ENCODE measurements around the gene ADARB2.
"Not testable (repeated sequence)": the region's sequence is repeated elsewhere in the genome, so short reads cannot be mapped to it uniquely, and the experiment has no call there.

ADARB2 gene

DNA sequence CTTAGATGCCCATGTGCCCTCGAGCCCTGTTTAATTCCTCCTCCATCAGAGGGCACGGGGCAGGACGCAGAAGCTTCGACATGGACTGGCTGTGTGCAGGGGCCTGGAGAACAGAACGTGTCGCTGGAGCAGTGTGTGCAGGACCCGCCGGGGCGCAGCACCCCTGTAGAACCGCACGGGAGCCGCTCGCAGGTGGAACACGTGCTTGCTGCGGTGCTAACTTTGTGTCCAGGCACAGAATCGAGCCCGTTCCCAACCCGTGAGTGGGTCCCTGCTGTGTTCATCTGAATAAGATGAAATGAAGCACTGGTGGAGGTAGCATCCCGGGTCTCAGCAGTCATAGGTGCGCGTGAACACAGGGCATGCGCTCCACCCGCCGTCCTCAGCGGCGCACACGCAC lies 564.2 kb downstream of the ADARB2 start:
- no peak for FAIRE-seq

DNA sequence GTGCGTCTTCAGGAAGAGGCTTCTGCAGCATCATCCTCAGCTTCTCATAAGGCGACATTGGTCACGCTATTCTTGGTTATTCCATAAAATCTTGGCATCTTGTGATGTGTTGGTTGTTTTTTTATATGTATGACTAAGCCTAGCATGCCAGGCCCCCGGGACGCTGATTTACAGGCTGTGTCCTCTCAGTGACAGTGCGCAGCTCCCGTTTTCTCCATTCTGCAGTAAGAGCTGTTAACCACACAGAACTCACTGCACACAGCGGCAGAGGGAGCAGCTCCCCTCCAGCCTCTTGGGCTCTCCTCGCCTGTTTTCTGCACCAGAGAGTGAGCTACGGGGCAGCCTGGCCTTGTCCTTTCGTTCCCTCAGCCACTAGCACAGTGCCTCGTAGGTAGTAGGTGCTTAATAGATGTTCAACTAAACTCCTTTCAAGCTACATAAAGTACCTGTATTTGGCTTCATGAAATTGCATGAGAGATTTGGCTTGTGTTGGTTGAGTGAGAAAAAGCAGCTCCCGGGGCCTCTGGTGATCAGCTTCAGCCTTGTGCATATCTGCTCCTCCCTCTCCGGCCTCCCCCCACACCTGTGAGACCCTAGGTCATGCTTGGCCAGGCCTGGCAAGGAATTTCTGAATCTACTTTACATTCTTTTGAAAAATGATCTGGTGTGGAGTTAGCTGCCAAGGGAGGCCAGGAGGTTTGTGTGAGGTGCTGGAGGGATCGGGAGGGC lies 564.9 kb downstream of the ADARB2 start:
- FAIRE-seq = no peak

DNA sequence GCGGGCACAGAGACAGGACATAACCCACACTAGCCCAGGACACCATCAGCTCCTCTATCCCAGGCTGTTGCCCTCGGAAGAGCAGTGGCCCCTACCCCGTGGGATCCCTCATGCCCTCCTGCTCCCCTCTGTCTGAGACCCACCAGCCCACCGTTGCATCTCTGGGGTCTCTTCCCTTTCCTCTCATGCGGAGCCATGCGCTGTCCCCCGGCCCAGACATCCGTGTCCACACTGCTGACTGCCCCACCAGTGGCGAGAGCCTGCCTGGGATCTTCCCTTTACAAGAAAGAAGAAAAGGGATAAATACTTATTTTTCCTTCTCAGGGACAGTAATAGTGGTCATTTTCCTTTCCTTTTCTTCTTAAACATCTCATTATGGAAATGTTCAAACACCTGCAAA lies 565.7 kb downstream of the ADARB2 start:
- no peak for FAIRE-seq

DNA sequence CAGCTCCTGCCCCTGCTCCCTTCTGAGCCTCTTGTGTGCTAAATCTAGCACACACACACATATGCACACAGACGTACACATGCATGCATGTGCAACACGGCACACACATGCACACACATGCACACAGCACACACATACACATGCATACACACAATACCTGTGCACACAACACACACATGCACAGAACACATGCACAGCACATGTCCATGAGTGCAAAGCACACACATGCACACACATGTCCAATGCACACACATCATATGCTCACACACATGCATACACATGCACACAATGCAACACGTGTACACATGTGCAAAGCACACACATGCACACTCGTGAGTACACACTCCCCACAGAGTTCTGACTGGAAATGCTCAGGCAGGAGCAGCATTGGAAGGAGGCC lies 566.1 kb downstream of the ADARB2 start:
- FAIRE-seq = no peak

DNA sequence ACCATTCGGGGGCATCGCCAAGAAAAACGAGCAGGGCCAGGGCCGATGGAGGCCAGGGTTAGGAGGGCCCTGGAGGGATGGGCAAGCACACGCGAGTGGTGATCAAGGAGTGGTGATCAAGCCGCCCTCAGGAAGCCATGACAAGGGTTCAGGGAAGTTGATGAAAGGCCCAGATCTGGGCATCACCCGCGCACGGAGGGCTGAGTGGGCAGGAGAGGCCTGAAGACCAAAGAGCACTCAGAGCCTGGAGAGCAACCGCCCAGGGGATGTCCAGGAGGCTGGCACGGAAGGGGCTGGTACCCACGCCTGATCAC lies 566.5 kb downstream of the ADARB2 start:
- FAIRE-seq = no peak

DNA sequence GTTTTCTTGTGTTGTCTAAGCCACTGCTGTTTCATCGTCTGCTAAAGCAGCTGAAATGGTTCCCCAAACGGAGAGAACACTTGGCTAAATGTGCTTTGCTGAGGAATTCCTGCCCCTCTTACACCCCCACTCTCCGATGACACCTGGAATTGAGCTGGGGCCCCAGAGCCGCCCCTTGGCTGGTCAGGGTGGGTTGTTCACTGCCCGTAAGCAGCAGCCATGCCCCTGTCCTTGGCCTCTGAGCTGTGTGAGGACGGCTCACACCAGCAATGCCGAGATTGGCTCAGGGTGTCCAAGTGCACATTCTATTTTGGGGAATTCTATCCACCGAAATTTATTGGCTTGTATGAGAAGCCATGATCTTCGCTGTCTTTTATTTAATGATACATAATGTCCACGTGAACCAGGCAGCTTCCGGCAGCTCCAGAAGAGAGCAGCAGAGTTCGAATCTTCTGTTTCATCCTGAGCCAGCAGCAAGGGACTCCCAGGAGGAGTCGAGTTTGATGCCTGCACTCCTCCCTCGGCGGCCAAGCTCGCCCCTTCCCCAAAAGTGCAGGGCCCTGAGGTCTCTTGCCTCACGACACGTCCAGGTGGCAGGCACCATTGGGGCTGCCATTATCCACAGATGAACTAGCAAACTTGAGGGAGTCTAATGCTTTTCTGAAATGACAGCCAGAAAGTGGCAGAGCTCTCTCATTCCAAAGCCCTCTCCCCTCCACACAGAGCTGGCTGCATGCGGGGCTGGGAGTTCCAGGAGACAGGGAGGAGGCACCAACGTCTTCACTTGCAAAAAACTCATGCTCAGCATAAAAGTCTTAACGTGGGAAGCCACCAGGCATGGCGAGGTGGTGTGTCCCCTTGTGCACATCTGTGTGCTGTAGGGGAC lies 567.1 kb downstream of the ADARB2 start:
- FAIRE-seq = no peak

DNA sequence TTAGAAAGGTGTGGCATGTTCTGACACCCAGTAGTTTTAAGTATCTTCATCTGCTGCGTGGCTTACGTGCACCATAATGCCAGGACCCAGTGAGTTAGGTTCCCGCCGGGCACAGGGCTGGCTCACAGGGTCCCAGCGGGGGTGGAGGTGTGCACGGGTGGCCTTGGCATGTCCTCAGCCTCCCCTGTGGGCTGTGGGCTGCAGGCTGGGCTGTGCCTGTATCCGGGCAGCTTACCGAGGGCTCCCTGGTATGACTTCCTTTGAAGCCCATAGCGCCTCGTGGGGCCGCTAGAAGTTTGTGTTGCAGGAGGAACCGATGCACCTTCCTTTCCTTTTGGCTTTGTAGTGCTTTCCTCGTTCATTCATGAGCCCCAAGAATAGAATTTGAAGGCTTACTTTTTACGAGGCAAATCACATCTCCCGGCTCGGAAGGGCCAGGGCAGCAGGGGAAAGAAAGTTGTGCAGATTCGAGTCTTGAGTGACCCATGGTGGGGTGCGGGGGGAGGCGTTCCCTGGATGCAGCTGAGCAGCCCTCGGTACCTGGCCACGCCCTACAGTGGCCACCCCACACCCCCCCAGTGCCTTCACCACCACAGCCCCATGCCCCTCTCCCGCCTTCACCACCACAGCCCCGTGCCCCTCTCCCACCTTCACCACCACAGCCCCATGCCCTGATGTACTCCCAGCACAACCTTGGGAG lies 568.0 kb downstream of the ADARB2 start:
- no peak for FAIRE-seq

DNA sequence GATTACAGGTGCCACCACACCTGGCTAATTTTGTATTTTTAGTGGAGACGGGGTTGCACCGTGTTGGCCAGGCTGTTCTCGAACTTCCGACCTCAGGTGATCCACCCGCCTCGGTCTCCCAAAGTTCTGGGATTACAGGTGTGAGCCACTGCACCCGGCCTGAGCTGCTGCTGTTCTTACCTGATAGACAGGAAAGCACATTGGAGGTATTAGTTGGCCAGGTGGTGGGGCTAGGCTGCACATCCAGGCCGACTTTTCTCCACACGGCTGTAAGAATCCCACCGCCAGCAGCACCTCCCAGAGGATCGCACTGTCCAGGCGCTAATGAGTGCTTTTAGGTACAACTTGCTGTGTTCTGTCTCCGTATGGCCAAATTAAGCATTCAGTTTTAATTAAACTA lies 568.6 kb downstream of the ADARB2 start:
- no peak for FAIRE-seq

DNA sequence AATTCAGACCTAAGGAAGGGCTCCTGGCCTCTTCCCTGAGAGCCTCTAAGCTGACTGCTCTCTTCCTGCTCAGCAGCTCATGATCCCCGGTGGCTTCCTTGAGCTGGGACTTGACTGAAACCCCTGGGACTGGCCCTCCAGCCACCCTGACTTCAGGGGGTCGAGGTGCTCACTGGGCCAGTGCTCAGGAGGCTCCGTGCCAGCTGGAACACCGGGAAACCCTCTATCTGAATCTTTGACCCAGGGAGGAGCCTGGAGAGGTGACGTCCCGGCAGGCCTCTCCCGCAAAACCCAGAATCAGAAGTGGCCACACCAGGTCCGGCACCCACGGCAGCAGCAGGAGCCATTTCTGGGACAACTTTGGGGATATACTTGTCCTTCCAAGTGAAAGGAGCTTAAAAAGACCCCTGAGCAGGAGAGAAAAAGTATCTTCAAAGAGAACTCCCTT lies 570.5 kb downstream of the ADARB2 start:
- no peak for FAIRE-seq

DNA sequence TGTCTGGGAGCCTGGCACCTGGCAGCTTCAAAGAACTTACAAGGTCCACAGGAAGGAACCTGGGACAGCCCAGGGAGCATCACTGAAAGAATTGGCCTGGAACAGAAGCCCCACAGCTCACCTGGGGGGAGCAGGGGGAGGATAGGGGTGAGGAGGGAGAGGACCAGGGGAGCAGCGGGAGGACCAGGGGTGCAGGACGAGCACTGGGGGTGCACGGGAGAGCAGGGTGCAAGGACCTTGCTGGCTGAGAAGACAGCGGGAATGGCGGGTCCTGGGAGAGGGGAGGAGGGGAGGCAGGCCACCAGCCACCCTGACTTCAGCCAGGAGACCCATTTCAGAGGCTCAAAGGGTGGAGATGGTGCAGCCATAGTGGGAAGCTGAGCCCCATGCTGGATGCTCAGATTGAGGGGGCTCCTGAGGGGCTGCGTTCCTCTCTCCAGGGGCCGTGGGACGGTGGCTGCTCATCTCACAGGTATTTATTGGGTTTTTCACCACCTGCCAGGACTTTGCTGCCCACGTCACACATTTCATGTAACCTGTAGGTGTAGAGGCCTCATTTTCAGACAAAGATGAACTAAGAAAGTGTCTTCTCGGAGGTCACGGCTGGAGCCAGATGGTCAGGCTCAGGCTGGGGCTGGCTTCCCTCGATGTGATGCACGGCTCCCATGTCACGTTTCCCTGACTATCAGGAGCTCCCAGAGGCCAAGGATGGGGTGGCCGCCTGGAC lies 571.1 kb downstream of the ADARB2 start:
- FAIRE-seq = no peak

DNA sequence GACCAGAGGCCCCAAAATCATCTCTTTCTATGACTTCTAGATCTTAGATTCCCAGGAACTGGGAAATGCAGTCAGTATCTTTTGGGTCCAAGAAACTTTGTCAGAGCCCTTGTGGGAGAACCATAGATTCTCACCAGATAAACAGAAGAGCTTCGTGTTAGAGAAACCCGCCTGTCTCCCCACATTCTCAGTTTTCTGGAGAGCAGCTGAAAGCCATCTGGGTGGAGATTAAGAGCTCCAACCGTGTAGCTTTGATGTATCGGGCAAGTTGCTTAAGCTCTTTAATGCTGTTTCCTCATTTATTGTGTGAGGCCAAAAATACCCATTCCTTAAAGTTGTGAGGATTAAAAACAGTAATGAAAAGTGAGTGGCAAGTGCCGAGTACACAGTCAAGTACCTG lies 573.5 kb downstream of the ADARB2 start:
- no peak for FAIRE-seq

DNA sequence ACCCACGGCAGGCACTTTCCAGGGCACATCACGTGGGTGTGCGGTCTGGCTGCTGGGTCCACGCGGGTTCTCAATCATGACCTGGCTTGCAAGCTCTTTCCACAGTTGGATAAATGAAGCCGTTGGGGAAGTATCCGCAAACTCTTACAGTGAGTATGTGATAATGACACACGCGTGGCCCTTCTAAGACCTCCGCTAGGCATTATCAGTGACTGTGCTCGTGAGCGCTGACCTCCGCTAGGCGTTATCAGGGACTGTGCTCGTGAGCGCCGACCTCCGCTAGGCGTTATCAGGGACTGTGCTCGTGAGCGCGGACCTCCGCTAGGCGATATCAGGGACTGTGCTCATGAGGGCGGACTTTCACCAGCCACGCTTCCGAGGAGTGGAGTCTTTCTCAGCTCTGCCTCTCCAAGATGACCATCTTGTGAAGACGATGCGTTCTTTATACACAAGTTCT lies 574.1 kb downstream of the ADARB2 start:
- no peak for FAIRE-seq

DNA sequence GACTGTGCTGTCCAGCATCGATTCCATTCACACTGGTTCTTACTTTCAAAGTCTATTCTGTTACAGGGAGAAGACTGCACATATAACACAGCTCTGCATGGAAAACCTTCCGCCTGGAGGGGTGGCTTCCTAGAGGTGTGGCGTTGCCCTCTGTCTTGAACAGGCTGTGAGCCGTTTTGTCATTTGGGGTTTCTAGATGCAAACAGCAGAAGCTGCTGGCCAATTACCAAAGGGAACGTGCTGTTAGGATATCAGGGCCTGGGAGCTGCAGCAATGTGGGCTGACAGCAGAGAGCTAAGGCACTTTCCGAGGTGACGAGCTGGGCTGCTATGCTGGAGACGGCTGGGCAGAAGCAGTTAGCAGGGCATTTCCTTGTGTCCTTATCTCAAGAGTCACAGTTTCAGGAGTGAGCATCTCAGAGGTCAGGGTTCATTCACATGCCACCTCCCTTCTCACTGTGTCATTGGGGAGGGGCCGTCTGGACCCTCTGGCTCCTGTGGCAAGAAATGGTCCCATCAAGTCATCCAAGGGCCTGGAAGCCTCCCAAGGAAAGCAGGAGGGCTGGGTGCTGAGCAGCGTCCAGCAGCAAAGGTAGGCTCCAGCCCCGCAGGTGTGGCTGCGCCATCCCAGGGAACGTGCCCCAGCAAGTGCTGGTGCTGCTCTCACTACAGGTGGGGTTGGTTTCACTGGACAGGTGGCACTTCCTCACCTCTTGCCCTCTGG lies 574.7 kb downstream of the ADARB2 start:
- no peak for FAIRE-seq

DNA sequence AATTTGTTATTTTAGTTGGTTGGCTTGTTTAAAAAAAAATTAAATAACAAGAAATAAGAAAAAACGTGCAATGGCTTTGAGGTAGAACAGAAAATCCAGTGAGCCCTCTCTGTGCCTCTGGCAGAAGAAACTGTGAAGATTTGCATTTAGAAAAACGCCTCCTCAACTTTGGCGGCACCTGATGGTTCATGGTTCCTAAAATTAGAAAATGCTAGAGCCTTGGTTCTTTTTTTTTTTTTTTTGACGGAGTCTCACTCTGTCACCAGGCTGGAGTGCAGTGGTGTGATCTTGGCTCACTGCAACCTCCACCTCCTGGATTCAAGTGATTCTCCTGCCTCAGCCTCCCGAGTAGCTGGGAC lies 576.0 kb downstream of the ADARB2 start:
- not testable (repeated sequence) for FAIRE-seq

DNA sequence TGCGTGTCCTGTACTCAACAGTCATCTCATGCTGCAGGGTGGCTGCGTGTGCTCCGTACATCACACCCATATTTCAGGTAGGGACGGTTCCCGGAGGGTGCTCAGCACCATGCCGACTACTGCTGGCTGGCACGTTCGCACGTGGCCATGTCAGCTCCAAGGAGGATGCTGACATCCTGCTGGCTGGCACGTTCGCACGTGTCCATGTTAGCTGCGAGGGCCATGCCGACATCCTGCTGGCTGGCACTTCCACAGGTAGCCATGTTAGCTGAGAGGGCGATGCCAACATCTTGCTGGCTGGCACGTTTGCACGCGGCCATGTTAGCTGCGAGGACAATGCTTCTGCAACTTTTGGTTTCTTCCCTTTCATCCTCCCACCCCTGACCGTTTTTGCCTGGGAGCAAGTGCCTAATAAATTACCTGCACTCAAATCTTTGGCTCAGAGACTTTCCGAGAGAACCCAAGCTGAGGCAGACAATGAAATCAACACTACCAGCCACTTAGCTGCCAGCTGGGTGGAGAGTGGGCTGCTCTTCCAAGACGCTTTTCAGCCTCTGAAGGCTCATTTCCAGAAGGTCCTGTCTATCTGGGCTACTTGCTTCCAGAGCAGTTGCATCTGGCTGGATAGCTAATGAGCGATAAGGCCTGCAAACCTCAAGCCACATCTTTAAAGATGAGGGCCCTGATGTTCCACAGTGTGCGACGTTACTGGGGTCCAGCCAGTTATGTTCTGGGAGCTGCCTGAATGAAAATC lies 576.6 kb downstream of the ADARB2 start:
- FAIRE-seq = no peak

DNA sequence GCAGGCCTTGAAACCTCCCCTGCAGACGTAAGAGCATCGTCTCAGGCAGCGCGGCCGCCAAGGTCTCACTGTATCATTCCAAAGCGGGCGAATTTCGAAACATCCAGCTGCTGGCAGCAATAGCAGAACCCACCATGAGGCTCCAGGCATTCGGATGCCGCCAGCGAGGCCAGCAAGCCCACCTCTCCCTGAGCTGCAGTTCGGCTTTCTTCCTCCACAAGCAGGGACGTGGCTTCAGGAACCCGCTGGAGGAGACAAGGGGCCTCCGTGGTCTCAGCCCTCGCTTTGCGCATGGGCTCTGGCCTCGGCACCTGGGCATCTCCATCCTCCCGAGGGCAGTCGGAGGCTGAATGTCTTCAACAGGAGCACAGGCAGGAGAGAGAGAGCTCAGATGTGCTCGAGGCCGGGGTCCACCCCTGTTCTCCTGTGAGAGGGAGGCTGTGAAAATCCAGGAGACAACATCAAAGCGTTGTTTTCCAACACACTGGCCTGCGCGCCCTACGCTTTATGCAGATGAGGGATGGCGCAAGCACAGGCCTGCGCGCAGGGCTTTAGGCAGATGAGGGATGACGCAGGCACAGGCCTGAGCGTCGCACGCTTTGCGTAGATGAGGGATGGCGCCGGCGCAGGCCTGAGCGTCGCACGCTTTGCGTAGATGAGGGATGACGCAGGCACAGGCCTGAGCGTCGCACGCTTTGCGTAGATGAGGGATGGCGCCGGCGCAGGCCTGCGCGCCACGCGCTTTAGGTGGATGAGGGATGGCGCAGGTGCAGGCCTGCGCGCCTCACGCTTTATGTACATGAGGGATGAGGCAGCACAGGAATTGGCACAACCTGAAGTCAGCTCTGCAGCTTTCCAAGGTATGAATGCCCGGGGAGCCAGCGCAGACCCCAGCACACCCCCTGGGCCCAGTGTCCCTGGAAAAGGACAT lies 577.9 kb downstream of the ADARB2 start:
- no peak for FAIRE-seq

DNA sequence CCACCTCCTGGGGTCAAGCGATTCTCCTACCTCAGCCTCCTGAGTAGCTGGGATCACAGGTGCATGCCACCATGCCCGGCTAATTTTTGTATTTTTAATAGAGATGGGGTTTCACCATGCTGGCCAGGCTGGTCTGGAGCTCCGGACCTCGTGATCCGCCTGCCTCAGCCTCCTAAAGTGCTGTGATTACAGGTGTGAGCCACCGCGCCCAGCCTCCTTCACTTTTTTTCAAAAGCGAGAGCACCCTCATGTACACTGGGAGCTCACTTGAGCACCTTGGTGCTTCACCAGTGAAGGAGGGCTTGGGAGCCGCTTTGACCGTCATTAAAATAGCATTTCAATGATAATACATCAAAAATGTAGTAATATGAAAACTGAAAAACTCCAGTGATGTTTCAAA lies 578.8 kb downstream of the ADARB2 start:
- not testable (repeated sequence) for FAIRE-seq

DNA sequence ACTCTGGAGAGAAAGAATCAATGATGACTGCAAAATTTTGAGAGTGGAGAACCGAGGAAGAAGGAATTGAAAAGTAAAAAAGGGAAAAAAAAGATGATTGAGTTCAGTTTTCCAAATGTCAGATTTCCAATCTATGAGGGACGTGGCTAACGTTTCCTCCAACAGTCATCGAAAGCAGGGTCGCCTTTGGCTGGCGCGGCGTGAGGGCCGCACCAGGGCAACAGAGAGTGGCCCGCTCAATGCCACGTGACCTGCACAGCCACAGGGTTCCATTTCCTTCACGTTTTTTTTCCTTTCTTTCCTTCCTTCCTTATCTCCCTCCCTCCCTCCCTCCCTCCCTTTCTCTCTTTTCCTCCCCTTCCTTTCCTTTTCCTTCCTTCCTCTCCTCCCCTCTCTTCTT lies 579.3 kb downstream of the ADARB2 start:
- no peak for FAIRE-seq

DNA sequence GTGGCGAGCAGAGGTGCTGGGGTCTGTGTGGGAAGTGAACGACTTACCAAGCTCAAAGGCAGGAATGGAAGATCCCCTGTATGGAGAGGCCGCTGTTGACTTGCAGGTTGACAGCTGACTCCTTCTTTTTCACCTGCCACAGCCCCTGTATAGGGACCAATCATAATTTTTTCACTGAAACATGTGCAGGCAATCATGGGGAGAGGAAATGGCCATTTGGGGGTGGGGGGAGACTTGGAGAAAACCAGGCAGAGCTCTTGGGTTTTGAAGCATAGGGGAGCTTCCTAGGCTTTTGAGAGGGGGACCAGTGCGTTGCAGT lies 579.8 kb downstream of the ADARB2 start:
- no peak for FAIRE-seq

DNA sequence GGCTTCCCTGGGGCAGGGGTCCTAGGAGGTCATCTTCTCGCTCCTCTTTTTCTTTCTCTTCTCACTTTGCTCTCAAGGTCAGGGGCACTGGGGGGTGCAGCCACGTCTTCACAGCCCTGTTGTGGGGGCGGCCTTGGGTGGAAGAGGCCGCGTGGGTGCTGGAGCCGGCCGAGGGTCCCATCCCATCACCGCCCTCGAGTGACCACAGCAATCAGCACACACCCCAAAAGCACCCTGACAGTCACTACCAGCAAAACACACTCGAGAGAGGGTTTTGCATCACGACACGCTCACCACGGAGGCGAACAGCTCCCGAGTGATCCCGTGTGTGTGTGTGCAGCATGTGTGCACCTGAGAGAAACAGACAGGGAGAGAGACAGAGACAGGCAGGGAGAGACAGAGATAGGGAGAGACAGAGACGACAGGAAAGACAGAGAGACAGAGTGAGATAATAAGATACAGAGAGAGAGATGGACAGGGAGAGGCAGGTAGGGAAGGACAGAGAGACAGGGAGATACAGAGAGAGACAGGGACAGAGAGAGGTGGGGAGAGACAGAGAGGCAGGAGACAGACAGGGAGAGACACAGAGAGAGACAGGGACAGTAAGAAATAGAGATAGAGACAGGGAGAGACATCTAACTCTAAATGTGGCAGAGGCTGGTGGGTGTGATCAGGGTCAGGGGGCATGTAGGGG lies 580.3 kb downstream of the ADARB2 start:
- FAIRE-seq = no peak

All from colon (tissue), 2 donors.